Stomach (tissue), 4 donors: Measurements from ENCODE around the gene UTP14C.
"Not testable (repeated sequence)": the region's sequence is repeated elsewhere in the genome, so short reads cannot be mapped to it uniquely, and the experiment has no call there.

Source experiments
- CTCF ChIP-seq, 7 experiments: fragments of 450-650 bp in 4 of 7; fragments of 200-600 bp in 3 of 7; sonication (generic) in 3 of 7; IDR thresholded peaks; one replicate each; pipeline ENCODE4 v1.5.1; 2016 to 2019; ENCODE audit warnings: antibody characterized with exemption in 7 of 7, control low read depth in 2 of 7, mild to moderate bottlenecking in 1 of 7
- POLR2AphosphoS5 ChIP-seq, 3 donors: sonication (generic); formaldehyde crosslinking; IDR thresholded peaks; one replicate each; pipeline ENCODE4 v1.6.1; 2016; ENCODE audit warnings: antibody characterized with exemption in 3 of 3

DNA sequence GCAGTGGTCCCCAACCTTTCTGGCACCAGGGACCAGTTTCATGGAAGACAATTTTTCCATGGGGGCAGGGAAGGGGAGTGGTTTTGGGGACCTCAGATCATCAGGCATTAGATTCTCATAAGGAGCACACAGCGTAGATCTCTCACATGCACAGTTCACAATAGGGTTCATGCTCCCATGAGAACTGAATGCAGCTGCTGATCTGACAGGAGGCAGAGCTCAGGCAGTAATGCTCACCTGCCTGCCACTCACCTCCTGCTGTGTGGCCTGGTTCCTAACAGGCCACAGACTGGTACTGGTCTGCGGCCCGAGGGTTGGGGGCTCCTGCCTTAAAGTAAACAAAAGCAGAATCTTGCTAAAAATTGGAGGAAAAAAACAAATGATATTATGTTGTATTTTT is 36.6 kb downstream of the UTP14C start:
- not testable (repeated sequence) for TF ChIP-seq CTCF, POLR2AphosphoS5 (IDR thresholded peaks at IDR 0.05)
